Epithelial cell of proximal tubule (primary cell): ENCODE results near the gene CCDC174. TPM values are rescaled to one million over a fixed set of nuclear protein-coding genes. Genes with fewer than 3 reads are reported as not detected.

ENCODE experiments used
- DNase-seq: peaks from one replicate; pipeline ENCODE4 v3.0.0-alpha.2; 2011; ENCODE audit warnings: low read depth
- H3K4me3 ChIP-seq: 2 replicates; pipeline ENCODE4 v1.5.1; 2011; ENCODE audit warnings: low read depth, mild to moderate bottlenecking, low read length
- total RNA-seq: library from RNA; depleted of rRNA; stranded (reverse); fragments of >200 nt; gene quantifications from 2 replicates; pipeline ENCODE4 v1.2.3, GENCODE V29; 2015
- TF ChIP-seq, protein P1 (sequence below): conservative IDR thresholded peaks from 2 replicates; pipeline ENCODE4 v1.5.1; 2012; ENCODE audit warnings: low read depth, mild to moderate bottlenecking, low read length

Gene CCDC174
- total RNA-seq, 1 donor from 2014 or later = 8.0 TPM

GRCh38 chr3:14640734-14641133 lies 10.8 kb upstream of the CCDC174 start:
- no peak for DNase-seq
- TF ChIP-seq, protein P1, sequence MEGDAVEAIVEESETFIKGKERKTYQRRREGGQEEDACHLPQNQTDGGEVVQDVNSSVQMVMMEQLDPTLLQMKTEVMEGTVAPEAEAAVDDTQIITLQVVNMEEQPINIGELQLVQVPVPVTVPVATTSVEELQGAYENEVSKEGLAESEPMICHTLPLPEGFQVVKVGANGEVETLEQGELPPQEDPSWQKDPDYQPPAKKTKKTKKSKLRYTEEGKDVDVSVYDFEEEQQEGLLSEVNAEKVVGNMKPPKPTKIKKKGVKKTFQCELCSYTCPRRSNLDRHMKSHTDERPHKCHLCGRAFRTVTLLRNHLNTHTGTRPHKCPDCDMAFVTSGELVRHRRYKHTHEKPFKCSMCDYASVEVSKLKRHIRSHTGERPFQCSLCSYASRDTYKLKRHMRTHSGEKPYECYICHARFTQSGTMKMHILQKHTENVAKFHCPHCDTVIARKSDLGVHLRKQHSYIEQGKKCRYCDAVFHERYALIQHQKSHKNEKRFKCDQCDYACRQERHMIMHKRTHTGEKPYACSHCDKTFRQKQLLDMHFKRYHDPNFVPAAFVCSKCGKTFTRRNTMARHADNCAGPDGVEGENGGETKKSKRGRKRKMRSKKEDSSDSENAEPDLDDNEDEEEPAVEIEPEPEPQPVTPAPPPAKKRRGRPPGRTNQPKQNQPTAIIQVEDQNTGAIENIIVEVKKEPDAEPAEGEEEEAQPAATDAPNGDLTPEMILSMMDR = no peak
- H3K4me3 ChIP-seq = no peak overlapping the region

GRCh38 chr3:14641346-14641745 lies 10.2 kb upstream of the CCDC174 start:
- TF ChIP-seq, protein P1 = no peak
- no peak for DNase-seq
- H3K4me3 ChIP-seq = no peak overlapping the region

- DNase-seq = no peak
- no peak overlapping the region for H3K4me3 ChIP-seq
- TF ChIP-seq, protein P1 = no peak
Observed at GRCh38 chr3:14645453-14645852, 6.1 kb upstream of the CCDC174 start.

GRCh38 chr3:14646131-14646573 lies 5.4 kb upstream of the CCDC174 start:
- no peak for DNase-seq
- H3K4me3 ChIP-seq = no peak overlapping the region
- TF ChIP-seq, protein P1 = no peak

GRCh38 chr3:14646589-14647413 lies 4.8 kb upstream of the CCDC174 start:
- H3K4me3 ChIP-seq = no peak overlapping the region
- TF ChIP-seq, protein P1 = no peak
- DNase-seq = no peak

GRCh38 chr3:14647976-14648955 lies 3.3 kb upstream of the CCDC174 start:
- H3K4me3 ChIP-seq = peak overlapping the region; percentile 15
- TF ChIP-seq, protein P1 = no peak
- DNase-seq = no peak
